ENCODE measurements around the gene MCCD1.

The MCCD1 gene

DNA sequence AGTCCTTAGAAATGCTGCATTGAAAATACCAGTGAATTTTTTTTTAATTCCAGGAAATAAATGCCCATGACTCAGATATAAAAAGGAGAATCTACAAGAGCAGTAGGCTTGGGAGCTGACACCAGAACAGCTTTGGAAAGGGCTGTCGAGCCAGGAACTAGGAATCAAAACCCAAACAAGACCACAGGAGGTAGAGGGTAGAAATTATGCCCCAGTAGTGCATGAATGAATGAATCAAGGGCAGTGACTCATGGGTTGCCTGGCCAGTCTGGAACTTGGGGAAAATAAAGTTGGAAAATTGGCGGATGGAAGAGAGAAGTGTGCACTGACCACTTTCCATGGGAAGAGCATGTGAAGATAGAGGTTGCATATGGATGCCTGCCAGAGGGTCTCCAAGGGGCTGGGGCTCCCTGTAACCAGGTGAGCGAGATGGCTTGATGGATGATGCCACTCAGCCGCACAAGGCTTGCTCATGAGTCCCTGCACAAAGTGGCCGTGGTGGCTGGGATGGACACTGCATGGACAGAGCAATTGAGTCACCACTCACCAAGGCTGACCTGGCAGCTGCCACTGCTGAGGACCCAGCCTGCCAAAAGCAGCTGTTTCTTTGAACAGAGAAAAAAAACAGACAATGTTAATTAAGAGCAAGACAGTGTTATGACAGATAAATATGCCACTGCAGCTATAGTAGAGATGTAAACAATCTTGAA lies 15.2 kb upstream of the MCCD1 start:
- no peak for DNase-seq

DNA sequence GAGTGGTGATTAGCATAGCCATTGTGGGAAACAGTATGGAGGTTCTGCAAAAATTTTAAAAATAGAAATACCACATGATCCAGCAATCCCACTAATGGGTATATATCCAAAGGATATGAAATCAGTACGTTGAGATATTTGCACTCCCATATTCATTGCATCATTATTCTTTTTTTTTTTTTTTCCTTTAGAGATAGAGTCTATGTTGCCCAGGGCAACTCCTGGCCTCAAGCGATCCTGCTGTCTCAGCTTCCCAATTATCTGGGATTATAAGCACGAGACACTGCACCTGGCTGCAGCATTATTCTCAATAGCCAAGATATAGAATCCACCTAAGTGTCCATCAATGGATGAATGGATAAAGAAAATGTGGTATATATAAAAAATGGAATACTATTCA lies 6.9 kb upstream of the MCCD1 start:
- DNase-seq = no peak

DNA sequence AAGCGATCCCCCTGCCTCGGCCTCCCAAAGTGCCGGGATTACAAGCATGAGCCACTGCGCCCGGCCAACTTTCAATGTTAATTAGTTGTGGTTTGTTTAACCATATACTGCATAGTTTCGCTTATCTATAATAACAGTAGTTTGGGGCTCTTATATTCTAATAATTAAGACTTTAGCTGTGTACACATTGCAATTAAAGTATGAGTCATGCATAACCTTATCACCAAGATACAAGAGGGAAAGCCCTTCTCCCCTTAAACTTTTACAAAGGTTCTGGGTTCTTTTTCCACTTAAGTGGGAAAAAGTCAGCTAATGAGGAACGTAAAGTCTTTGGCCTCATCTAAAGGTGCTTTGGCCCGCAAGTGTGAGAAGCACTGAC lies 3.2 kb upstream of the MCCD1 start:
- no peak for DNase-seq

DNA sequence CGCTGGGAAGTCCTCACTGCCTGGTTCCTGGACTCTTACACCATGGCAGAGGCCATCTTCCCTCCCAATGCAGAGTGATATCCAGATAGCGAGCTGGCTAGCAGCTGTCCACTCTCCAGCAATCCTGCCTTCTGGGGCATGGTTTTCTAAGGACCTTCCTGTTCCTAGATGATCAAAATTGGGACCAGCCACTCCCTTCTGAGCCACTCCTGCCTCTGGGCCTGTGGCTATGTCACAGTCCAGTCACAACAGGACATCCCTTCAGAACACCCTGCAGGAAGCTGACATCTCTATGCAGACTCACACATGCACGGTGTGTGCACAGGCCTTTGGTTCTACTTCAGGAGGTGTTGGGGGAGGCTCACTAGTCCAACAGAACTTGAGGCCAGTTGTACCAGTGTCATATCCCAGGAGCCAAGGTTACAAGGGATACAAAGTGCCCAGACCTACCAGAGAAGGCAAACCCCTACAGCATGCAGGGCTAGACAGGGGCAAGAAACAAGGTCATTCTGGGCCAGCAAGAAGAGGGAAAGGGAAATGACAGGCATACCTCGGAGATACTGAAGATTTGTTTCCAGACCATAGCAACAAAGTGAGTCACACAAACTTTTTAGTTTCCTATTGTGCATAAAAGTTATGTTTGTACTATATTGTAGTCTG lies 2.7 kb upstream of the MCCD1 start:
- DNase-seq = no peak

DNA sequence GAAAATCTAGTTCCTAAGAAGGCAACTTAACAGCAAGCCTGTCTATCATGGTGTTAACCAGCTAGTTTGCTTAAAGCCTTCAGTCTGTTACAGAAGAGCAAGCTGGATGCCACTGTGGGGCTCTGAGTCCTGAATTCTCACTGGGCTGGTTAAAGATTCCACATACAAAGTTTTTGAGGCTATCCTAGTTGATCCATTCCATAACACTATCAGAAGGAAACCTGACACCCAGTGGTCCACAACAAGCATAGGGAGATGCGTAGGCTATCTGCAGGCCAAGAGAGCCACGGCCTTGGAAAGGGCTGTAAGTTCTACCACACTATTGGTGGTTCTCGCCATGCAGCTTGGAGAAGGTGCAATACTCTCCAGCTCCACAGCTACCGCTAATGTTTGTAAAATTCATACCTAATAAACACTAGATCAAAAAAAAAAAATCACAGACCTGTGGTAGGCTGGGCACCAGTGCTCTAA lies 420 bp upstream of the MCCD1 start:
- no peak for DNase-seq

DNA sequence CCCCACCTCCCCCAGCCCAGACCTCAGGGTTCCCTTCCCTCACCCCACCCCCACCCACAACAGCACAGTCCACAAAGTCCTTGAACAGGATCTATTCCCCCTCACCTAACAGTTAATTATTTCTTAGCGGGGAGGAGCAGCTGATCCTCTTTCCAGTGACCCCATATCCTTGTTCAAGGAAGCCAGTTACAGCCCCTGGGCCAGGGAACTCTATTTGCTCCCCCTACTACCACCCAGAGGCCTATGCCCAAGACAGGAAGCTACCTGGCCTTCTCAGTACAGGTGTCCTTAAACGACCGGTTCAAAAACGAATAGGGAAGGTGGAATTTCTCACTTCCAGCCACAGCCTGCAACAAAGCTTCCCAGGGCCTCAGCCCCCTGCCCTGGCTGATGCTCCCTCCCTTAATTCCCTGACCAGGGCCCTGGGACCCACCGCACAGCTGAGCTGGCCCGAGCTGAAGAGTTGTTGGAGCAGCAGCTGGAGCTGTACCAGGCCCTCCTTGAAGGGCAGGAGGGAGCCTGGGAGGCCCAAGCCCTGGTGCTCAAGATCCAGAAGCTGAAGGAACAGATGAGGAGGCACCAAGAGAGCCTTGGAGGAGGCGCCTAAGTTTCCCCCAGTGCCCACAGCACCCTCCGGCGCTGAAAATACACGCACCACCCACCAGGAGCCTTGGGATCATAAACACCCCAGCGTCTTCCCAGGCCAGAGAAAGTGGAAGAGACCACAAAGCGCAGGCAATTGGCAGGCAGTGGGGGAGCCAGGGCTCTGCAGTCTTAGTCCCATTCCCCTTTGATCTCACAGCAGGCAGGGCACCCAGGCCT lies 778 bp downstream of the MCCD1 start:
- no peak for DNase-seq

DNA sequence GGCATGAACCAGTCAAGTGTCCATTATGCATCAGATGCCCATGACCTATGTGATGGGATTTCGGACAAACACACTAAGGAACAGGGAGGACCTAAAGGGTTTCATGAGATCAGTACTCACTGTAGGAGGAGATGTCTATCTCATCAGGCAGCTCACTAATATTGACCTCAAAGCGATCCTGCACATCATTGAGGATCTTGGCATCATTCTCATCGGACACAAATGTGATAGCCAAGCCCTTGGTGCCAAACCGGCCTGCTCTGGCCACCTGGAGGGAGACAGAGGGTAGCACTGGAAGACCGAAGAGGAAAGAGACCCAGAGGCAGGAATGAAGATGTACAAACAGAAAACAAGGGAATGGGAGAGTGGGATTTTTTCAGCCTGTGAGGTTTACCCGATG lies 1.9 kb downstream of the MCCD1 start:
- DNase-seq = no peak

DNA sequence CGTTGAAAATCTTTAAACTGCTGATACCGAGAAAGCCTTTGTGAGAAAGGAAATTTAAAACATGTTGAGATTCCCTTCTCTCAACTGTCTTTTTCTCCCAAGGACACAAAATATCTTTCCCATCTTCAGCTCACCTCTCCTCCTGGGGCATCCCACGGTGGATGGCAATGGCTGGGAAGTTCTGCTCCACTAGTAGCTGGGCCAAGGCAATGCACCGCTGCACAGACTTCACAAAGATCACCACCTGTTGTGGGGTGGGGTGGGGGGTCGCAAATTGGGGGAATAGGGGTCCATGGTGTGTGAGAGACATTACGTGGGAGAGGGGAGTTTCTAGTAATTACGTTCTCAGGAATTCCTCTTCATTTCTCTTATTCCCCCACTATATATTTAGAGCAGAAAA lies 2.4 kb downstream of the MCCD1 start:
- DNase-seq = no peak

DNA sequence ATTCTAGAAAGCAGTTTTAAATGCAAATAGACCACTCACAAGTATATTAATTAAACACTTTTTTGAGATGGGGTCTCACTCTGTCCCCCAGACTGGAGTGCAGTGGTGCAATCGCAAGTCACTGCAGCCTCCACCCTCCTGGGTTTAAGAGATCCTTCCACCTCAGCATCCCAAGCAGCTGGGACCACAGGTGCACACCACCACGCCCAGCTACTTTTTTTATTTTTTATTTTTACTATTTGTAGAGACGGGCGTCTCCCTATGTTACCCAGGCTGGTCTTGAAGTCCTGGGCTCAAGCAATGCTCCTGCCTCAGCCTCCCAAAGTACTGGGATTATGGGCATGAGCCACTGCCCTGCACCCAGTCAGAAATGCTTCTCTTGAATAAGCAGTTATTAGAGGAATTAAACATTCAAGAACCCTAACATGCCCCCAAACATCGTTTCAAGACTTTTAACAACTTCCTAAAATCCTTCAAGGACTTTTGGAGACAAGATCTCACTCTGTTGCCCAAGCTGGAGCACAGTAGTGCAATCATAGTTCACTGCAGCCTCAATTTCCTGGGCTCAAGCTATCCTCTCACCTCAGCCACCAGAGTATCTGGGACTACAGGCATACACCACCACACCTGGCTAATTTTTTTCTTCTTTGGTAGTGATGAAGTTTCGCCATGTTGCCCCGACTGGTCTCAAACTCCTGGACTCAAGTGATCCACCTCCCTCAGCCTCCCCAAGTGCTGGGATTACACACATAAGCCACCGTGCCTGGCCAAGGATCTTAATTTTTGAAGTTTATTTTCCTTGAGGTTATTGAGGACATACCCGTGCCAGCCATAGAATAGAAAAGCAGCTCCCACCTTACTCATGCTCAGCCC lies 3.2 kb downstream of the MCCD1 start:
- DNase-seq = no peak

DNA sequence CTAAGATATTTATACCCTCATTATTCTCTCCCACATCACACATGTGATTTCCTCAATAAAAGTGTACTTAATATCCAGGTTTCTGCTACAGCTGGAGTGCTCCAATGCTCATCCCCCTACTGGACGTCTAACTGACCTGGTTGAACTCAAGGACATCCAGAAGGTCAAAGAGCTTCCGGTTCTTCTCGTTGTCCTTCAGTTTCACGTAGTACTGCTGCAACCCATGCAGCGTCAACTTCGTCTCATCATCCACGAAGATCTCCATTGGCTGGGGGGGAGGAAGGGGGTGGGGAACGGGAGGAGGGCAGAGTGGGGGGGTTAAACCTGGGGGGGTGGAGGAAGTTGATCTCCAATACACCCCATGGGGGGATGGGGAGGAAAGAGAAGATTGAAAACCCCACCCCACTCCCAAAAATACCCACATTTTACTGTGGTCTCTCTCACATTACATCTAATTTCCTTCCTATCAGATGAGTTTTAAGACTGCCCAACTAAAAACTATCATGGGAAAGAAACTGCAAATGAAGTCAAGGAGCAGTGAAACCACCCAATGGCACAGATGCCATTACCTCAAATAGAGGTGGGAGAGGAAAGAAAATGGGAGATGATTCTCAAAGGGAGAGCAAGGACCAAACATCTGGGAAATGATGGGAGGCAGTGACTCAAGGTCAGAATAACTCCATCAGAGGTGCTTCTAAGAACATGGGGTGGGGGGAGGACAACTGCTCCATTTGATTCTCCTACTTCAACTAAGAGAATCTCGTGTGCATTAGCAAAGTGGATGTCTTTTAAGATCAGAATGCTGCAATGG lies 4.1 kb downstream of the MCCD1 start:
- no peak for DNase-seq

DNA sequence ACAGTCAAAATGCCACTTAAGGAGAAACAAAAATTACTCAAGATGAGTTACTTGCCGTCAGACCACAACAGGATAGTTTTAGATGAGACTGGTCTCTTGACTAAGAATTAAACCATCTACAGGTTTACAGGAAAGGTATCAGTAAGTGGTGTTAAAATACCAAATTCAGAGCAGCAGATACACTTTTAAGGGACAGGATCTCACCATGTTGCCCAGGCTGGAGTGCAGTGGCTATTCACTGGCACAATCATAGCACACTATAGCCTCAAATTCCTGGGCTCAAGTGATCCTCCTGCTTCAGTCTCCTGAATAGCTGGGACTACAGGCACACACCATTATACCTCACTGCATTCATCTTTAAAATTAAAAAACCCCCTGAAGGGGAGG lies 4.7 kb downstream of the MCCD1 start:
- DNase-seq = no peak

DNA sequence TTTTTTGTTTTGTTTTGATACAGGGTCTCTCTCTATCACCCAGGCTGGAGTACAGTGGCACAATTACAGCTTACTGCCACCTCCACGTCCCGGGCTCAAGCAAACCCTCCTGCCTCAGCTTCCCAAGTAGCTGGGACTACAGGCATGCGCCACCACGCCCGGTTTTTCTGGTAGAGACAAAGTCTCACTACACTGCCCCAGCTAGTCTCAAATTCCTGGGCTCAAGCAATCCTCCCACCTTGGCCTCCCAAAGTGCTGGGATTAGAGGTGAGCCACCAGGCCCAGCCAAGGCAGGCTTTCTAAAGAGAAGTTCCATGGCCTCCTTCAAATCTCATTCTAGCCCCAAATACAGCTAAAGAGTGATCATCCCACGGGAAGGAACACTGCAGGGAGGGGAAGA lies 5.2 kb downstream of the MCCD1 start:
- no peak for DNase-seq

DNA sequence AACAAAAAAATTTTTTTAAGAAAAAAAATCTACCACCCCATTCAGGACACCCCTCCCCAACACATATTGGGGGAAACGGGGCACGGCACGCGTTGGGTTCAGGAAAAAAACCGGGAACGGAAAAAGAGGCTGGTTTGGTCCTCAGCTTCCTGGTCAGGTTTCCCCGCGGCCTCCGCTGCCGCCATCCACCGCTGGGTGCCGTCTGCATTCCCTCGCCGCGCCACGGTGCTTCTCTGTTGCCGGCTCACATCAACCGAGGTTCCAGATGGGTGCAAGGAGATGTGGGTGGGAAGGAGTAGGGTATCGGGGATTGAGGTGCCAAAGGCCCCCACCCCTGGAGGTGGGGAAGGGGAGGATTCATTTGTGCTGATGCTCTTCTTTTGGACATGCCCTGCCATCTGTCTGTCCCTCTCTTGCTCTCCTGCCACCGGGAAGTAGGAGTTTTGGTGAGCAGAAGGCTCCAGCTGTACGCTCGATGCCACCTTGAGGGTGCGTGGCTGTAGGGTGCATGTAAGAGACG lies 5.8 kb downstream of the MCCD1 start:
- no peak for DNase-seq

DNA sequence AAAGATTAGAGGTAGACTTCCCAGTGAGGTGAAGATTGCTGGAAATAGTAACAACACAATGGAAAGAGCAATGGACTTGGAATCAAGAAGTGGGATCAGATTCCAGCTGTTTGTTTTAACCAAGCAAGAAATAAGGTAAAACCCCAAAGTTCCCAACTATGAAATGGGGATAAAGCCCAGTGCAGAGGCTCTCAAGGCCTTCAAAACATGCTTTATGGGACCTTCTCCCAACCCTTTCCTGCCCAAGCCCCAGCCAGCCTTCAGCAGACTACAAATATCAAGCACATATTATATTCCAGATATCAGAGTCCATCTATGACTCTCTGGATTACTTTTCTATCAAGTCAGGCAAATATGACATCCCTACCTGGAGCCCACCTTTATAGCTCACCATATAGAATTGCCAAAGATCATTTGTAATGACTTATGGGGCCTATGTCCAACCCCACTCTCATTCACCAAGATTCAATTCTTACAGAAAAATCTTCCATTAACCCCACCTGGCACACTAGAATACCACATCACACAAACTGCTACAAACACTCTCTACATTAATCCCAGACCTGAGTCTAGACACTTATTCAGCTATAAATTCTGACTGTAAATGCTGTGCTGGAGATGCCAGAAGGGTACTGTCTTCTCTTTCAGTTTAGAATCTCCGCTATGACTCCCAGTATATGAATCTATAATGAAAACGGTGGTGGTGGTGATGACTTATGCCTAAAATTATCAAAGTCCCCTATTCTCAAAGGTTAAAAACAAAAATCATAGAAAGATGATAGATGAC lies 7.0 kb downstream of the MCCD1 start:
- DNase-seq = no peak

DNA sequence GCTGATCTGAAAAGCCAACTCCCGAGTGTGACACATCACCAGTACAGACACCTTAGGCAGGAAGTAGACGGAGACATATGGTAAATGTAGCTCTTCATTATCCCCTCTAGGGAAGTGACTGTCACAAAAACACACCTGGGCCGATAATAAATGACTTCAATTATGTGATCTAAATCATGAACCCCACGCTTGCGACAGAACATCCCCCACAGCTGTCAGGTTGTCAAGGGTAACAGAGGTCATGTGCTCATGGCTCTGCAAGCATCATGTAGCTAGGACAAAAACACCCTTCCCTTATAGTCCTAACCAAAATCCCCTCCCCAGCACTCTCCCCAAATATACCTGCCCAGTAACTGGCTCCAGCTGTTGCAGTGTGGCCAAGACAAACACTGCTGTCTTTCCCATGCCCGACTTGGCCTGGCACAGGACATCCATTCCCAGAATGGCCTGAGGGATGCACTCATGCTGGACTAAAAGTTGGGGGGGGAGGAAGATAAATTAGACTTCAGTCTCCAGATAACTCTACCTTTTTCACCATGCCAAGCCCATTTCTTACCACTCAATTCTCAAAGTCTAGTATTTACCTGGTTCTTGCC lies 10.1 kb downstream of the MCCD1 start:
- DNase-seq = no peak

DNA sequence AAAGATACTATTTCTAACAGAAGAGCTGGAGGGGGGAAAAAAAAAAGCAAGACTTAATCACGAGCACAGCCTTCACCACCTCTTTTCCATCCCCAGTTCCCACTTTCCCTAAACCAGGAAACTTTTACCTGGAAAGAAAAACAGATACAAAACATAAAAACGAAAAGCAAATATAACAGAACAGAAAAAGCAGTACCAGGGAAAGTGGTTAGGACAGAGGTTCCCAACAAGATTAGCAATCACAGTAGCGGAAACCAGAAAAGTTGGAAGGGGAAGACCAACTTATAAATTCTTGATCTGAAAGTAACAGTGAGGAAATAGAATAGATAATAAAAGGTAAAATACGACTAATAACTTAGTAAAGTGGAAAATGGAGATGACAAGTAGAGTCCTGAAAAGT lies 11.9 kb downstream of the MCCD1 start:
- DNase-seq = no peak

DNA sequence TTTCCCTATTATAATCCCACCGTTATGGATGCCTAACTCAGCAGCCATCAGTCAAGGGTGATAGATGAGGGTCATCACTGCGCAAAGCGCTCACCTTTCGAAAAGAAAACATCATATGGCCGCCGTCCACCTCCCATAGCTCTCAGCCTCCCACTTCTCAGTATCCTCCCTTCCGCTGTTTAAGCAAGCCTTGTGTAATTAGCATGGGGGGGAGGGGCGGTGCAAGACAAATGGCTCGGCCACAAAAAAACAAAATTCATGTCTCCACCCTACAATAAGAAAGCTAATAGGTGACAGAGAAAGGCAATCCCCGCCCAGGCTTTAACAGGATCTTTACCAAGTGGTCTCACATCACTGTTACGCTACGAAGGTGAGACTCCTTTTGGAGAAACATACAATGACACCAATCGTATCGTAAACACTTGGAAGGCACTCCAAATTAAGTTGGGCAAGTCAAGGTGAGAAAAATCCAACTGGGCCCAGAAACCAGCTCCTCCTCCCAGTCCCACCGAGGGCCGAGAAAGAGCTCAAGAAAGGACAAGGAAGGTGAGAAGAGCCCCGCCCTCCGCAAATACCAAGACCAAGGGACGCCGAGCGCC lies 12.4 kb downstream of the MCCD1 start:
- peak in 1 of 2 experiments; percentile 37 for DNase-seq

DNA sequence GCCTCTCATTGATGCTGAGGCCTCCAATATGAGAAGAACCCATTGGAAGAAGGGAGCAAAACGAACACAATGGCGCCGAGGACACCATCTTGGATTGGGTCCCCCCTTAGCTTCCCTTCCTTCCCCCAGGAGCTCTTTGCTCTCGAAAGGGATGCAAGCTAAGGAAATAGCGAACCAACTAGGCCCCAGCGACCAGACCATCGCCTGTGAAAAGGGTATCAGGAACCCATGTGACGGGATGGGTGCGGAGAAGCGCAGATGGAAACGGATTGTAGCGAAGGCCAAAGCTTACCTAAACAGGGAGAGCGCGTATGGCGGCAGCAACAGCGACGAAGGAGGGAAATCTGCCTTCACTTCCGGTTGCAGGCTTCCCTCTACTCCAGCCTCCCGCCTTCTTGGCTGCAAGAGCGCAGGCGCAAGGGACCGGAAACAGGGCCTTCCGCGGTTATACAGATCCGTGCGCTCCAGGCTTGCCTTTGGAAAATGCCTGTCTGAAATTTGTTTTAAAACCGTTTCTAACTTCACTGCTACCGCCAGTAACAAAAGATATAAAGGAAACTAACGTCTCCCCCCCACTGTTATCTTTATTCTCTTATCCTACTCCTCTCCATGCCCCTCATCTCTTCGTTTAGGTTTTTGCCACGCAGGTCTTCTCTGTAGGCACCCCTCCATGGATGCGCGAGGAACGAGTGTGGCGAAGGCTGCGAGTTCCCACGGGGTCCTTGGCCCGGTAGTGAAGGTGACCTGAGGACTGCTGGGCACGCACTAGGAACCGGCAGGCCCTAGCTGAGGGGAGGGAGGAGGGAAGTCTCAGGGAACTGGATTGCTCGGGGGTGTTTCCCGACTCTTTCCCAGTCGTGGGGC lies 13.1 kb downstream of the MCCD1 start, which contains the start of gene DDX39B:
Gene DDX39B (minus strand): TSS at position 346 of the 864 bp plus-strand sequence. CDS start 1,471 bp downstream, outside the sequence.
- DNase-seq = peak; percentile 97 to 98

DNA sequence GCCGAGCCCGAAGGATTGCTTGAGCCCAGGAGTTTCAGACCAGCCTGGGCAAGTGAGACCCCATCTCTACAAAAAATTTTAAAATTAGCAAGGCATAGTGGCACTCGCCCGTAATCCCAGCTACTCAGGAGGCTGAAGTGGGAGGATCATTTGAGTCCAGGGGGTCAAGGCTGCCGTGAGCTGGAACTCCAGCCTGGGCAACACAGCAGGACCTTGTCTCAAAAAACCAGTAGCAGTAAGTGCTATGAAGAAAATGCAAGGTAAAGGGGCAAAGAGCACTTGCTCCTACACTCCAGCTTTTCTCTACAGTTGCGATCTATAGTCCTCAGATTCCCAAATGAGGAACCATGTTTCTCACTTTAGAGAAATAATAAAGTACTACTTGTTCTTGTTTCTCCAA lies 14.9 kb downstream of the MCCD1 start:
- DNase-seq = no peak
